Measurements from ENCODE around the gene FRMD8. TPM values are rescaled to one million over a fixed set of nuclear protein-coding genes. Genes with fewer than 3 reads are reported as not detected.

Gene FRMD8
- polyA plus RNA-seq, 1 donor (not counting 4 experiments of a cell fraction or from before 2014, with no cell fraction given), result 24.1 TPM

GRCh38 chr11:65420979-65421793 lies 34.7 kb downstream of the FRMD8 start:
- Histone ChIP-seq H3K9ac (ENCODE audit: control insufficient read depth, extremely low read depth, insufficient read depth, low read length) (peak overlapping the region; percentile 100), H4K20me1 (ENCODE audit: control insufficient read depth, extremely low read depth, insufficient read depth, low read length) (peaks cover 32% of the 10 kb centered on the region), H3K27ac (ENCODE audit: control insufficient read depth, insufficient read depth, low read length) (peak overlapping the region; percentile 99), H2AFZ (ENCODE audit: control insufficient read depth, low read length) (no peak overlapping the region), H3K9me1 (ENCODE audit: control insufficient read depth, extremely low read depth, insufficient read depth, low read length) (peaks cover 4% of the 10 kb centered on the region), H3K27me3 (ENCODE audit: control insufficient read depth, extremely low read depth, insufficient read depth, low read length) (no peaks in the 10 kb centered on the region), H3K9me3 (ENCODE audit: control insufficient read depth, low read depth, low read length) (no peaks in the 10 kb centered on the region), H3K4me3 (ENCODE audit: control insufficient read depth in 2 of 3, extremely low read depth in 1 of 3, insufficient read depth in 2 of 3, low read depth in 1 of 3, low read length in 3 of 3) (peak overlapping the region; percentile 74 to 93 (median 80)), H3K4me1 (ENCODE audit: control insufficient read depth, extremely low read depth, insufficient read depth, low read length) (peaks cover 51% of the 10 kb centered on the region), H3K4me2 (ENCODE audit: control insufficient read depth, extremely low read depth, insufficient read depth, low read depth, low read length) (peak overlapping the region; percentile 96), H3K79me2 (ENCODE audit: control insufficient read depth, insufficient read depth, low read length) (peaks cover 38% of the 10 kb centered on the region), H3K36me3 (ENCODE audit: control insufficient read depth in 2 of 2, extremely low read depth in 1 of 2, insufficient read depth in 2 of 2, low read length in 2 of 2) (peaks cover 0 to 22% of the 10 kb centered on the region in 2 experiments)
- FAIRE-seq, result peak; percentile 58
- TF ChIP-seq EZH2 (IDR thresholded peaks at IDR 0.05; ENCODE audit: low read length) (no peak), CTCF (optimal IDR thresholded peaks at IDR 0.05 in 1 of 3, IDR thresholded peaks at IDR 0.05 in 1 of 3, conservative IDR thresholded peaks at IDR 0.05 in 1 of 3; ENCODE audit: extremely low read depth in 1 of 3, insufficient read depth in 2 of 3, low read length in 3 of 3) (no peak)
- DNase-seq (ENCODE audit: low read depth, low spot score), result peak; percentile 98
- dilution Hi-C loops (cut with MboI; ENCODE audit: extremely low pct_ligation_motif_present, low sequenced_read_pairs), result no loop called here

- Histone ChIP-seq H4K20me1 (ENCODE audit: control insufficient read depth, extremely low read depth, insufficient read depth, low read length) (peaks cover 38% of the 10 kb centered on the region), H3K9me3 (ENCODE audit: control insufficient read depth, low read depth, low read length) (no peaks in the 10 kb centered on the region), H2AFZ (ENCODE audit: control insufficient read depth, low read length) (peak overlapping the region; percentile 42), H3K9me1 (ENCODE audit: control insufficient read depth, extremely low read depth, insufficient read depth, low read length) (peaks cover 4% of the 10 kb centered on the region), H3K27ac (ENCODE audit: control insufficient read depth, insufficient read depth, low read length) (peak overlapping the region; percentile 99), H3K79me2 (ENCODE audit: control insufficient read depth, insufficient read depth, low read length) (peaks cover 44% of the 10 kb centered on the region), H3K4me2 (ENCODE audit: control insufficient read depth, extremely low read depth, insufficient read depth, low read depth, low read length) (peak overlapping the region; percentile 96), H3K4me1 (ENCODE audit: control insufficient read depth, extremely low read depth, insufficient read depth, low read length) (peaks cover 51% of the 10 kb centered on the region), H3K4me3 (ENCODE audit: control insufficient read depth in 2 of 3, extremely low read depth in 1 of 3, insufficient read depth in 2 of 3, low read depth in 1 of 3, low read length in 3 of 3) (peak overlapping the region; percentile 74 to 97 (median 93)), H3K27me3 (ENCODE audit: control insufficient read depth, extremely low read depth, insufficient read depth, low read length) (no peaks in the 10 kb centered on the region), H3K36me3 (ENCODE audit: control insufficient read depth in 2 of 2, extremely low read depth in 1 of 2, insufficient read depth in 2 of 2, low read length in 2 of 2) (peaks cover 0 to 22% of the 10 kb centered on the region in 2 experiments), H3K9ac (ENCODE audit: control insufficient read depth, extremely low read depth, insufficient read depth, low read length) (peak overlapping the region; percentile 100)
- DNase-seq (ENCODE audit: low read depth, low spot score) (no peak), FAIRE-seq (no peak)
- dilution Hi-C loops (cut with MboI; ENCODE audit: extremely low pct_ligation_motif_present, low sequenced_read_pairs), result no loop called here
- TF ChIP-seq EZH2 (IDR thresholded peaks at IDR 0.05; ENCODE audit: low read length) (no peak), CTCF (optimal IDR thresholded peaks at IDR 0.05 in 1 of 3, IDR thresholded peaks at IDR 0.05 in 1 of 3, conservative IDR thresholded peaks at IDR 0.05 in 1 of 3; ENCODE audit: extremely low read depth in 1 of 3, insufficient read depth in 2 of 3, low read length in 3 of 3) (no peak)
Measured at GRCh38 chr11:65421794-65422632, 35.6 kb downstream of the FRMD8 start.
